Inflammatory macrophage treated with lipopolysaccharide for 1 hour (primary cell): Measurements from ENCODE around the gene NCK2.
A peak's percentile ranks its signal among the peaks of the same experiment; 100 is the strongest.
"Not testable (repeated sequence)": the region's sequence is repeated elsewhere in the genome, so short reads cannot be mapped to it uniquely, and the experiment has no call there.

ENCODE experiments used
- DNase-seq, 2 donors: peaks; one replicate each; pipeline ENCODE4 v3.0.0-alpha.2; 2020 to 2022

The NCK2 gene

GRCh38 chr2:105756865-105757264, 12.2 kb downstream of the NCK2 start:
- DNase-seq = not testable (repeated sequence)

GRCh38 chr2:105757433-105757832, 12.7 kb downstream of the NCK2 start:
- no peak for DNase-seq

GRCh38 chr2:105760191-105760590, 15.5 kb downstream of the NCK2 start:
- DNase-seq = no peak

- no peak for DNase-seq
Measured at GRCh38 chr2:105760639-105761337, 16.1 kb downstream of the NCK2 start.

GRCh38 chr2:105761931-105762515, 17.3 kb downstream of the NCK2 start:
- DNase-seq = no peak

GRCh38 chr2:105763076-105763475, 18.4 kb downstream of the NCK2 start:
- no peak for DNase-seq

GRCh38 chr2:105764059-105764458, 19.3 kb downstream of the NCK2 start:
- DNase-seq = no peak

GRCh38 chr2:105765415-105766299, 20.9 kb downstream of the NCK2 start:
- no peak for DNase-seq

GRCh38 chr2:105766300-105766866, 21.7 kb downstream of the NCK2 start:
- DNase-seq = no peak

GRCh38 chr2:105768176-105768575, 23.5 kb downstream of the NCK2 start:
- no peak for DNase-seq

- DNase-seq = no peak
Measured at GRCh38 chr2:105768961-105769452, 24.3 kb downstream of the NCK2 start.

GRCh38 chr2:105769504-105769903, 24.8 kb downstream of the NCK2 start:
- no peak for DNase-seq

- DNase-seq = no peak
Measured at GRCh38 chr2:105770149-105770548, 25.4 kb downstream of the NCK2 start.

GRCh38 chr2:105771291-105771690, 26.6 kb downstream of the NCK2 start:
- DNase-seq = not testable (repeated sequence)

GRCh38 chr2:105771836-105772235, 27.1 kb downstream of the NCK2 start:
- no peak for DNase-seq

- DNase-seq = no peak
Measured at GRCh38 chr2:105772362-105772761, 27.6 kb downstream of the NCK2 start.

GRCh38 chr2:105773568-105773967, 28.9 kb downstream of the NCK2 start:
- no peak for DNase-seq

- no peak for DNase-seq
Measured at GRCh38 chr2:105774781-105775337, 30.1 kb downstream of the NCK2 start.

- DNase-seq = peak in 1 of 2 donors; percentile 43
Measured at GRCh38 chr2:105775809-105776559, 31.3 kb downstream of the NCK2 start.

GRCh38 chr2:105776560-105776928, 31.8 kb downstream of the NCK2 start:
- DNase-seq = peak in 1 of 2 donors; percentile 14

- DNase-seq = no peak
Measured at GRCh38 chr2:105777031-105777482, 32.3 kb downstream of the NCK2 start.

GRCh38 chr2:105777506-105778055, 32.9 kb downstream of the NCK2 start:
- DNase-seq = no peak
